ENCODE data around the gene LAMA3.

- no peak for TF ChIP-seq CTCF (conservative IDR thresholded peaks at IDR 0.05)
- no peak for TF ChIP-seq ZFX (IDR thresholded peaks at IDR 0.05)
These were observed 287.9 kb downstream of the LAMA3 start for GRCh38 chr18:23977103-23977502.

Data from C4-2B (cell line).